Activated CD4-positive, alpha-beta T cell treated with anti-CD3 and anti-CD28 coated beads, Interleukin-2, amount 50 U/mL, for 1 hour (primary cell): Measurements from ENCODE around the gene CATSPER4.
"Not testable (repeated sequence)": the region's sequence is repeated elsewhere in the genome, so short reads cannot be mapped to it uniquely, and the experiment has no call there.

Experiments used
- DNase-seq: peaks from one replicate; pipeline ENCODE4 v3.0.0-alpha.2; 2020

Gene CATSPER4

GRCh38 chr1:26197301-26197700 is 6.9 kb downstream of the CATSPER4 start:
- DNase-seq, result no peak

GRCh38 chr1:26197813-26198212 is 7.4 kb downstream of the CATSPER4 start:
- DNase-seq, result no peak

DNA sequence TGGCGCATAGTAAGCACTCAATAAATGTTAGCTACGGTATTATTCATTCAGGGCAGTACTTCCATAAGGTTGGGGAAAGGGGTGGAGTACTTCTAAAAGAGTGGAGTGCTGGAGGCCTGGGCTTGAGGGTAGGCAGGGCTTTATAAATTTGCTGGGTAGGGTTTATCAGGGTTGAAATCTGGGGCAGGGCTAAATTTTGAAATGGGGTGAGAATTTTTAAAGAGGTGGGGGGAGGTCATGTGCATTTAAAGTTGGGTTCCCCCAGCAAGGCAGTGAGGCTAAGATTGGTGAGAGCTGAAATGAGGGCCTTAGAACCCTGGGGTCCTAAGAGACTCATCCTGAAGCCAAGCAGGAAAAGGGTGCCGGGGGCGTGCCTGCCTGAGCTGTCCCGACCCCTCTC is 10.0 kb downstream of the CATSPER4 start:
- no peak for DNase-seq

- DNase-seq, result no peak
Observed at GRCh38 chr1:26203642-26204318, 13.4 kb downstream of the CATSPER4 start.

GRCh38 chr1:26210147-26210870 is 19.9 kb downstream of the CATSPER4 start:
- DNase-seq, result no peak

DNA sequence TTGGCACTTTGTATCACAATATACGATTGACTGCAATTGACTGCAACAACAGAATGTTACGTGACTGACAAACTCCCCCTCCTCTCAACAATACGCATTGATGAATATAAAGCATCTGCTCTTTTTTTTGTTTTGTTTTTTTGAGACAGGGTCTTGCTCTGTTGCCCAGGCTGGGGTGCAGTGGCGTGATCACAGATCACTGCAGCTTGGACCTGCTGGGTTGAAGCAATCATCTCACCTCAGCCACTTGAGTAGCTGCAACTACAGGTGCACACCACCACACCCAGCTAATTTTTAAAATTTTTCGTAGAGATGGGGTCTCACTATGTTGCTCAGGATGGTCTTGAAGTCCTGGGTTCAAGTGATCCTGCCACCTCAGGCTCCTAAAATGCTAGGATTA is 22.3 kb downstream of the CATSPER4 start:
- no peak for DNase-seq

DNA sequence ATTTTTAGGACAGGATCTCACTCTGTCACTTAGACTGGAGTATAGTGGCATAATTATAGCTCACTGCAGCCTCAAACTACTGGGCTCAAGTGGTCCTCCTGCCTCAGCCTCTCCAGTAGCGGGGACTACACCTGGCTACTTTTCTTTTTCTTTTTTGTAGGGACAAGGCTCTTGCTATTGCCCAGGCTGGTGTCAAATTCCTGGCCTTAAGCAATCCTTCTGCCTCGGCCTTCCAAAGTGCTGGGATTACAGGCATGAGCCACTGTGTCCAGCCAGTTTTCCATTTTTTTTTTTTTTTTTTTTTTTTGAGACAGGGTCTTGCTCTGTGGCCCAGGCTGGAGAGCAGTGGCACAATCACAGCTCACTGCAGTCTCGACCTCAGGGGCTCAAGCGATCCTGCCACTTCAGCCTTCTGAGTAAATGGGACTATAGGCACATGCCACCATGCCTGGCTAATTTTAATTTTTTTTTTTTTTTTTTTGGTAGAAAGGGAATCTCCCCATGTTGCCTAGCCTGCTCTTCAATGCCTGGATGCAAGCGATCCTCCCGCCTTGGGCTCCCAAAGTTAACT is 23.0 kb downstream of the CATSPER4 start:
- DNase-seq, result no peak

DNA sequence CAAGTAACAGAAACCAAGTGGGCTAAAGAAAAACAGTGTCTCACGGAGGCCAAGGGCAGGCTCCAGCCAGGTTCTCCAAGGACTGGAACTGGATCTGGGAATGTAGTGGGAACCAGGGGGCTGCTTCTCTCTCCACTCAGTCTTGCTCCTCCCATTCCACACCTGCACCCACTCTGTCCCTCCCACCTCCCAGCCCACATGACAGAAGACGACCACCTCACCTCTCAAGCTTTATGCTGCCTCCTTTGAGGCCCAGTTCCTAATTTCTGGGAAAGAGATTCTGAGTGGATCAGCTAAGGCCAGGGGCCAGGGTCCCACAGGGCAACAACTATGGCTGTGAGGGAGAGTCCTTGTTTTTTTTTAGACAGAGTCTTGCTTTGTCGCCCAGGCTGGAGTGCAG is 24.8 kb downstream of the CATSPER4 start:
- DNase-seq, result no peak

- no peak for DNase-seq
Observed at GRCh38 chr1:26218906-26219494, 28.6 kb downstream of the CATSPER4 start.

GRCh38 chr1:26220199-26220912 is 30.0 kb downstream of the CATSPER4 start:
- DNase-seq, result no peak

GRCh38 chr1:26221094-26221493 is 30.7 kb downstream of the CATSPER4 start:
- DNase-seq, result no peak

DNA sequence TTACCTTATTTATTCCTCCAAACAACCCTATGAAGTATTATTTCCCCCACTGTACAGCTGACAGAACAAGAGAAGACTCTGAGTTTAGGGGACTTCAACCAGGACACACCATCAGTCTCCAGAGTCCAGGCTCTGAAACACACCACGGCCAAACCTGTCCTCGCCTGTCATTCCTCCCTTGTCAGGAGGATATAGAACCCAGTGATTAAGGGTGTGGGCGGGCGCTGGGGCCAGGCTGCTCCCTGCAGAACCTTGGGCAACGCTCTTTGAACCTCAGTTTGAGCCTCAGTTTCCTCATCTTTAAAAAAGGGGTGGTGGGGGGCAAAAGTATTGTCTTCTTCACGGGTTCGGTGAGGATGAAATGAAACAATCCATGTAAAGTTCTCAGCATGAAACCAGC is 34.2 kb downstream of the CATSPER4 start:
- no peak for DNase-seq

GRCh38 chr1:26225033-26225831 is 34.8 kb downstream of the CATSPER4 start:
- peak; percentile 26 for DNase-seq

DNA sequence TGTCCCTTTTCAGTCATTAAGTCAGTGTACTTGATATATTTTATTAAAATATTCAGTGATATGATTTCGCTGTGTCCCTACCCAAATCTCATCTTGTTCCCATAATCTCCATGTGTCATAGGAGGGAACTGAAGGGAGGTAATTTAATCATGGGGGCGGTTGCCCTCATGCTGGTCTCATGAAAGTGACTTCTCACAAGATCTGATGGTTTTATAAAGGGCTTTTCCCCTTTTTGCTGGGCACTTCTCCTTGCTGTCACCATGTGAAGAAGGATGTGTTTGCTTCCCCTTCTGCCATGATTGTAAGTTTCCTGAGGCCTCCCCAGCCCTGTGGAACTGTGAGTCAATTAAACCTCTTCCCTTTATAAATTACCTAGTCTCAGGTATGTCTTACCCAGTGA is 40.3 kb downstream of the CATSPER4 start:
- not testable (repeated sequence) for DNase-seq

DNA sequence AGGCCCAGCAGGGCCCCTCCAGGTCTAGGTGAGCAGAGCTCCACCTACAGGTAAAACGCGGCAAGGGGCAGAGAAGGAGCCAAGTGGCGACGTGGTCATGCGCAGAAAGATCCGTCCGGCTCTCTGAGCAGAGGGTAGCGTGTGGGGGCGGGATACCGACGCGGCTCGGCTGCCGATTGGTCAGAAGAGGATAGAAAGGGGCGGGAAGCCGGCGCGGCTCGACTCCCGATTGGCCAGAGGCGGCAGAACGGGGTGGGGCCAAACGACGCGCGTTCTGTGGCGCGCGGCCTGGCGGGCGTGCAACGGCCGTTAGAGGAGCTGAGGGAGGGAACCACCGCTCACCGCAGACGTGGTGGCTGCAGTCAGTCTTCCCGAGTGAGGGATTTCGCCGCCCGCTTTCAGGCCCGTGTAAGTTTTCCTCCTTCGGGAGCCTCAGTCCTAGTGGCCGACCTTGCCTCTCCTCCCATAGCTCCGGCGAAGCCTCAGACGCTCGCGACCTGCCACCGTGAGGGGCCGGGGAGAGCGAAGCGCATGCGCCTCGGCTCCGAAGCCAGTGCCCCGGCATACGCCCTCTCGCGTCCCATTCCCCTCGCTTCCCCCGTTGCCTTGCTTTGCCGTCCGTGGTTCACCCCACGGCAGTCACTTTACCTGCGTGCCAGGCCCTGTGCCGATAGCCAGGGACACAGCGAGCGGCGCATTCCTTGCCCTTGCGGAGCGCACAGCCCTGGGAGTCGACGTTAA is 43.7 kb downstream of the CATSPER4 start, which contains the start of gene CEP85:
CEP85 (plus strand) TSS at position 298 of the 741 bp plus-strand sequence. CDS start 5,584 bp downstream, outside the sequence.
- DNase-seq, result peak; percentile 99

- no peak for DNase-seq
Observed at GRCh38 chr1:26234644-26235370, 44.4 kb downstream of the CATSPER4 start.

- DNase-seq, result no peak
Observed at GRCh38 chr1:26237230-26237966, 47.0 kb downstream of the CATSPER4 start.

DNA sequence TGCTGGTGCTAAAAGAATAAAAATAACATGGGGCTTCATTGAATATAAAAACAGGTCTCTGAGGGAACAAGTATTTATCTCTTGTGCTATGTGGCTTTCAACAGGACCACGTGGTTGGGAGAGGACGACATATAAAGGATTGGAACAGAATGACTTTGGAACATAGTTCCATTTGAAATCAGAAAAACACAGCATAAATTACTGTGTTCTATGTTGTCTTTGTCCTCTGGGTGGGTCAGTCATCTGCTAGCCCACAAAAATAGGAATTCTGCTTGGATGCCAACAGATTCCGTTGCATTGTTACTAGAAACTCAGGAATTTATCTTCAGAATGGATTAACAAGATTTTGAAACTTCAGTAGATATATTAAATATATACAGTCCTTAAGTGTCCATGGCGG is 49.5 kb downstream of the CATSPER4 start:
- no peak for DNase-seq
